Stimulated activated CD4-positive, alpha-beta T cell treated with anti-CD3 and anti-CD28 coated beads, Interleukin-4, amount 100 ng/mL, for 4 hours (primary cell): ENCODE results near the gene P3R3URF.

Source experiments
- DNase-seq, 2 experiments: peaks; one replicate each; pipeline ENCODE4 v3.0.0-alpha.2; 2020

The P3R3URF gene

GRCh38 chr1:46171871-46172270 is 4.4 kb downstream of the P3R3URF start:
- DNase-seq = no peak

- DNase-seq = no peak
These were observed 4.9 kb downstream of the P3R3URF start for GRCh38 chr1:46171351-46171750.

GRCh38 chr1:46169811-46170454 is 6.4 kb downstream of the P3R3URF start:
- DNase-seq = no peak

- no peak for DNase-seq
These were observed 7.8 kb downstream of the P3R3URF start for GRCh38 chr1:46168477-46168876.

GRCh38 chr1:46166521-46167462 is 9.5 kb downstream of the P3R3URF start:
- peak; percentile 34 to 38 for DNase-seq

GRCh38 chr1:46160212-46160611 is 16.1 kb downstream of the P3R3URF start:
- no peak for DNase-seq

GRCh38 chr1:46159516-46159915 is 16.8 kb downstream of the P3R3URF start:
- no peak for DNase-seq

- DNase-seq = no peak
These were observed 17.7 kb downstream of the P3R3URF start for GRCh38 chr1:46158312-46159281.

- DNase-seq = no peak
These were observed 18.4 kb downstream of the P3R3URF start for GRCh38 chr1:46157916-46158311.

GRCh38 chr1:46153732-46154131 is 22.6 kb downstream of the P3R3URF start:
- DNase-seq = no peak

GRCh38 chr1:46153228-46153627 is 23.1 kb downstream of the P3R3URF start:
- no peak for DNase-seq

- DNase-seq = no peak
These were observed 24.3 kb downstream of the P3R3URF start for GRCh38 chr1:46152016-46152415.

- DNase-seq = no peak
These were observed 26.2 kb downstream of the P3R3URF start for GRCh38 chr1:46150085-46150484.

- DNase-seq = no peak
These were observed 28.0 kb downstream of the P3R3URF start for GRCh38 chr1:46148318-46148717.

GRCh38 chr1:46137916-46138315 is 38.4 kb downstream of the P3R3URF start:
- DNase-seq = no peak

GRCh38 chr1:46136711-46137110 is 39.6 kb downstream of the P3R3URF start:
- DNase-seq = no peak

- no peak for DNase-seq
These were observed 41.5 kb downstream of the P3R3URF start for GRCh38 chr1:46134660-46135331.

- DNase-seq = no peak
These were observed 42.4 kb downstream of the P3R3URF start for GRCh38 chr1:46133781-46134350.

- no peak for DNase-seq
These were observed 43.1 kb downstream of the P3R3URF start for GRCh38 chr1:46133181-46133658.

GRCh38 chr1:46132529-46133180 is 43.6 kb downstream of the P3R3URF start, which contains the start of gene PIK3R3:
Gene PIK3R3 (minus strand): TSS chr1:46132629. CDS start chr1:46131952, 677 bp downstream.
- peak; percentile 83 for DNase-seq
